CD4-positive, alpha-beta T cell treated with Interferon gamma for 1 hour (primary cell): ENCODE data around the gene MUC2.
"Not testable (repeated sequence)": the region's sequence is repeated elsewhere in the genome, so short reads cannot be mapped to it uniquely, and the experiment has no call there.

ENCODE experiments used
- DNase-seq: peaks from one replicate; pipeline ENCODE4 v3.0.0-alpha.2; 2020

MUC2 gene

DNA sequence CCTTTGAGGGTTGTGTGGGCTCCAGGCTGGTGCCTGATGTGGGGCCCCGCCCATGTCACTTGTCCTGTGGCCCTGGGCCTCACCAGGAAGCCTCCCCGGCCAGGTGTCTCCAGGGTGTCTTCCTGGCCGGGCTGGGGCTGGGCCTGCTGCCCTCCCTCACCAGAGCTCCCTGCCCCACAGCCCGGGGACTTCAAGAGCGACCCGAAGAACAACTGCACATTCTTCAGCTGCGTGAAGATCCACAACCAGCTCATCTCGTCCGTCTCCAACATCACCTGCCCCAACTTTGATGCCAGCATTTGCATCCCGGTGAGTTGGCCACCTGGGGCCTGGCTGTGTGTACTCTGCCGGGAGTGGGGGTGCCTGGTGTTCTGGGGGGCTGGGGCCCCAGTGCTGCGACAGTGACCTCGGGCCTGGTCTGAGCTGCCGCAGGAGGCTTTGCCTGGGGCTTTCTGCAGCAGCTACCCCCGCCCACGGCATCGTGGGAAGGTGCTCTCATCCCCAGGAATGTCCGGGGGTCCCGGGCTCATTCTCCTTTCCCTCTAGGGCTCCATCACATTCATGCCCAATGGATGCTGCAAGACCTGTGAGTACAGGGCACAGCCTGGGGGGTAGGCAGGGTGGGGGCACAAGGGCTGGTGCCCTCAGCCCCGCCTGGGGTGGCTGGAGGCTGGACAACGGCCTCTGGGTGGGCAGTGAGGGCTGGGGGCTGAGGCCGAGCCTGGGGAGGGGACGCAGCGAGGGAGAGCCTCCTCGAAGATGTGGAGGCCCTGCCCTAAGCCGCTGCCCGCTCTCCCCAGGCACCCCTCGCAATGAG, 34.6 kb downstream of the MUC2 start:
- DNase-seq = no peak

DNA sequence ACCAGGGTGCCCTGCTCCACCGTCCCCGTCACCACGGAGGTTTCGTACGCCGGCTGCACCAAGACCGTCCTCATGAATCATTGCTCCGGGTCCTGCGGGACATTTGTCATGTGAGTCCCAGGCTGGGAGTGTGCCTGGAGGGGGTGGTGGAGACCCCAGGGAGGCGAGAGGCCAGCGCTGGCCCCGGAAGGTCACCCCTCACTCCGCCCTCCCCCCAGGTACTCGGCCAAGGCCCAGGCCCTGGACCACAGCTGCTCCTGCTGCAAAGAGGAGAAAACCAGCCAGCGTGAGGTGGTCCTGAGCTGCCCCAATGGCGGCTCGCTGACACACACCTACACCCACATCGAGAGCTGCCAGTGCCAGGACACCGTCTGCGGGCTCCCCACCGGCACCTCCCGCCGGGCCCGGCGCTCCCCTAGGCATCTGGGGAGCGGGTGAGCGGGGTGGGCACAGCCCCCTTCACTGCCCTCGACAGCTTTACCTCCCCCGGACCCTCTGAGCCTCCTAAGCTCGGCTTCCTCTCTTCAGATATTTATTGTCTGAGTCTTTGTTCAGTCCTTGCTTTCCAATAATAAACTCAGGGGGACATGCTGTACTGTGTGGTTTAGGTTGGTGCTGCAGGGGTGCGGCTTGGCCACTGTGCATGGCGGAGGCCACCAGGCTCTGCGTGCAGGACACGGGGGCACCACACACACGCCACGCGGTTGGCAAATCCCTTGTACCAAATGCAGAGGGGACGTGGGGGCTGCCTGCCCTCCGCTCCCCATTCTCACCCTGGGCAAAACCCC, 35.4 kb downstream of the MUC2 start:
- DNase-seq = no peak

DNA sequence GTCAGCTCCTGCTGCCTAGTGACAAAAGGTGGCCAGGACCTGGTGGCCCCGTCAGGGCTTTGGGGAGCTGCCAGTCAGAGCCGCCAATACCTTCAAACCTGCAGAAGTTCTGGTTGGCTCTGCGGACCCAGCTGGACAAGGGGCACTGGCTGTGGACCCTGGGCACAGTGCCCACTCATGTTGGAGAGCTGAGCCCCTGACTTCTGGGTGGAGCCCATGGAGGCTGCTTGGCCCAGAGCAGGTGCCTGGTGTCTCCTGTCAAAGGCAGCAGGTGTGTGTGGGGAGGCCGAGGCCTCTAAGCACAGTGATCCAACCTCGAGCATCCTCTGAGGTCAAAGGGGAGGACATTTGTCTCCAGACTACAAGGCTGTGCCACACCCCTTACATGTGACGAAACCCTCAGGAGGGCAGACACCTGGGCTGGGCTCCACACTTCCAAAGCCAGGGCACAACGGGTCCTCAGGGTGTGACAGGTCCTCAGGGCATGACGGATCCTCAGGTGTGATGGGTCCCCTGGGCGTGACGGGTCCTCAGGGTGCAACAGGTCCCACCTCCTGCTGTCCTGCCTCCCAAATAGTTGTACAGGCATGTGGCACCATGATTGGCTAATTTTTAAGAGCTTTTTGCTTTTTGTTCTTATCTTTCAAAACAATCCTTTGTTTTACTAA, 37.0 kb downstream of the MUC2 start:
- no peak for DNase-seq

DNA sequence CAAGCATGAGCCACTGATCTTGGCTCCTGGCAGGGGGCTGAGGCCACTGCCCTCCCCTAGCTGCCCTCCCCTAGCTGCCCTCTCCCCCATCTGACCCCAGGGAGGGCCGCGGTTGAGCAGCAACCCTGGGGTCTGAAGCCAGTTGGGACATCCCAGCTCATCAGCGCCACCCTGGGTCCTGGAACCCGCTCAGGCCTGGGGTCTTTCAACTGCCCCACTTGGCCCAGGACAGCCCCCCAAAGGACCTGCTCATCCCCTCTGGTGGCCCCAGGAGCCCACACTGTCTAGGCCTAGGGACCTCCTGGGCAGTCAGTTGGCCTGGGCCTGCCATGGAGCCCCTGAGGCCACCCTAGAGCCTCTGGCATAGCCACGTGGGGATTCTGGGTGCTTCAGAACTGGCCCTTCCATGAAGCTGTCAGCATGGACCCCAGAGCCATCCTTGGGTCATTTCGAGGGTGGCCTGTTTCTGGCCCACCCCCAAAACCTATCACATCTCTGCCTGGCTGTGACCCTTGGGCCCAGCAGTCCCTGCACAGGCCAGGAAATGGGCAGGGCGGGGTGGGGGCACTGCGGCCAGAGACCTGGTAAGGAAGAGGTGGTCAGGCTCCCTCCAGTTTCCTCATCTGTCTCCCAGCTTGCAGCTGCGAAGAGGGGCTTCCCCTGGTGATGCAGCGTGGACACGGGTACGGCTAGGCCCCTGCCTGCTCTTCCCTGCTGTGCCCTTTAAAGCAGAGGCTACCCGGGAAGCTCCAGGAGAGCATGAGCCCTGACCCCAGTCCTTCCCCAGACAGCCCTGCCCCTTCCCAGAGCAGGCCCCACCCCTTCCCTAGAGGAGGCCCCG, 37.9 kb downstream of the MUC2 start:
- no peak for DNase-seq

DNA sequence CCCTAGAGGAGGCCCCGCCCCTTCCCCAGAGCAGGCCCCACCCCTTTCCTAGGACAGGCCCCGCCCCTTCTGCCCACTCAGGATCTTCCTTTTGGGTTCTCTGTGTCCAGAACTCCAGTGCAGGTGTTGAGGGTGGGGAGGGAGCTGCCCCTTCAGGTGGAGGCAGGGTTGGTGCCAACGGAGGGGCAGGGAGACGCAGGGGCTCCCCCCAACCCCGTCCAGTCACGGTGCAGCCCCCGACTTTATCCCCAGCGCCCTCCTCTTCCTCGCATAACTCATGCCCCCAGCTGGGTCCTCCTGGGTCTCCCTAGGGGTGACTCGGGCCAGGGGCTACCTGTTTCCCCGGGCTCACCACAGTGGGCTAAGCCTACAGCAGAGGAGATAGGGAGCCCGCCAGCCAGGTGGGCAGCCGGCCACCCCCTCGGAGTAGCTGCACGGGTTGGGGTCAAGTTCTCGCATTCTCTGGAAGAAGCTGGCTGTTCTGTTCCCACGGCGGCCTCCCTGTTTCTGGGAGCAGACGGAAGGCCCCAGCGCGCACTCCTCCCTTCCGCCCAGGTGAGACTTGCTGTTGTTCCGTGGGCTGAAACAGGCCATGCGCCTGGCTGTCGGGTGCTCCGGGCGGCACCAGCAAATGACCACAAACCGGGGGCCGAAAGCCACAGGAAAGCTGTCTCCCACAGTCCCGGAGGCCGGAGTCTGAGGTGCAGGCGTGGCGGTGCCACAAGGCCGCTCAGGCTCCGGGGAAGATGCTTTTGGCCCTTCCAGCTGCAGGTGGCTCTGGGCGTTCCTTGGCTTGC, 38.9 kb downstream of the MUC2 start:
- DNase-seq = no peak

DNA sequence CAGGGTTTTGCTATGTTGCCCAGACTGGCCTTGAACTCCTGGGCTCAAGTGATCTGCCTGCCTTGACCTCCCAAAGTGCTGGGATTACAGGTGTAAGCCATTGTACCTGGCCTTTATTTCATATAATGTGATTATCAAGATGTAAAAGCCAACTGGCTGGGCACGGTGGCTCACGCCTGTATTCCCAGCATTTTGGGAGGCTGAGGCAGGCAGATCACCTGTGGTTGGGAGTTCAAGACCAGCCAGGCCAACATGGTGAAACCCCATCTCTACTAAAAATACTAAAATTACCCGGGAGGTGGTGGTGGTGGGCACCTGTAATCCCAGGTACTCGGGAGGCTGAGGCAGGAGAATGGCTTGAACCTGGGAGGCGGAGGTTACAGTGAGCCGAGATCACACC, 40.6 kb downstream of the MUC2 start:
- not testable (repeated sequence) for DNase-seq

DNA sequence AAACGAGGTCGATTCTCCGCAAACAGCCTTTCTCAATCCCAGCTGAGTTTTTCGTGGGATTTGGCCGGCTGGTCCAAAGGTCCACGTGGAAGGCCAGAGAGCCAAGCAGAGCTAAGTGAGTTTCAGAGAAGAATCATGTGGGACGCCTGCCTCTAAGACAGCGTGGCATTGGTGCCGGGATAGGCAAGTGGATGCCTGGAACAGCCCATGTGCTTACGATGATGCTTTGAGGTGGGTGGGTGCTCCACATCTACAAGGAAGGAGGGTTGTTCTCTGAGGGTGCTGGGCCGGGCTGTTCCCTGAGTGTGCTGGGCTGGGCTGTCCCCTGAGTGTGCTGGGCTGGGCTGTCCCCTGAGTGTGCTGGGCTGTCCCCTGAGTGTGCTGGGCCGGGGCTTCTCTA, 41.4 kb downstream of the MUC2 start:
- DNase-seq = no peak

DNA sequence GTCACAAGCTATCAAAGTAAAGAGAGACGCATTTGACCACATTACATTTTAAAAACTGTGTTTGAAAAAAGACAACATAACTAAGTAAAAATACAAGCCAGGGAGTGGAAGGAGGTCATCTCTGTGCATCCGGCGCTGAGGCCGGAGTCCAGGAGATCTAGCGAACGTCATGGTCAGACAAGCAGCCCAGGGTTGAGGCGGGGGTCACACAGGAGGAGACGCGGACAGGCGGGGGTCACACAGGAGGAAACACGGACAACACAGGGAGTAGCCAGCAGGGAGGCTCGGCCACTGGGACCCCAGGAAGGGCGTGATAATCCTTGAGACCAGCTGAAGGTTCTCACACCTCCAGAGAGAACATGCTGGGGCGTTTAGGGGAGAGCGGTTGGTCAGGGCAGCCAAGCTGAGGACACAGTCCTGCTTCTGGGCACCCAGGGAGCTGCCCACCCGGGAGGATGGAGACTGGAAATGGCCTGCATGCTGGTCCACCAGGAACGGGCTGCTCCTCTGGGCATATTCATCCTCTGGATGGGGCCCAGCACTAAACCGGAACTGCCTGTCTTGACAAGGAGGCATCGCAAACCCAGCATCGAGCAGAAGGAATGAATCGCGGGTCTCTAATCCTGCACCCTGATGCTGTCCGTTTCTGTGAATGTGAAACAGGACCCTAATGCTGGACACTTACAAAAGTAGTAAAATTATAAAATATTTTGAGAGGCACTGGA, 42.2 kb downstream of the MUC2 start:
- no peak for DNase-seq

DNA sequence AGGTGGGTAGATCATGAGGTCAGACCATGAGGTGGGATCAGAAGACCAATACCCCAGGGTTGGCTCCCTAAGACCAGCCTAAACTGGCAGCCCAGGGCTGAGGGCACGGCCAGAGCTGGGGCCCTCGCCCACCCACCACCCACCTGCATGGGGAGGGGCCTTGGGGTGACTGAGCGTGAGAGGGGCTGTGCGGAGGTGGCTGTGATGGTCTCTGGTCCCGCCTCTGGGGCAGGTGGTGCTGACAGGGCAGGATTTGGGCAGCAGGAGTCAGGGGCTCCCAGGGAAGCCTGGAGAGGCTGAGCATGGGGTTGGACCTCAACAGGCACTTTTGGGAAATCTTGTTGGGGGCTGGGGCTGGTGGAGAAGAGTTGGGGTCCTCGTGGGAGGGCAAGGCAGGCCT, 43.3 kb downstream of the MUC2 start:
- no peak for DNase-seq

DNA sequence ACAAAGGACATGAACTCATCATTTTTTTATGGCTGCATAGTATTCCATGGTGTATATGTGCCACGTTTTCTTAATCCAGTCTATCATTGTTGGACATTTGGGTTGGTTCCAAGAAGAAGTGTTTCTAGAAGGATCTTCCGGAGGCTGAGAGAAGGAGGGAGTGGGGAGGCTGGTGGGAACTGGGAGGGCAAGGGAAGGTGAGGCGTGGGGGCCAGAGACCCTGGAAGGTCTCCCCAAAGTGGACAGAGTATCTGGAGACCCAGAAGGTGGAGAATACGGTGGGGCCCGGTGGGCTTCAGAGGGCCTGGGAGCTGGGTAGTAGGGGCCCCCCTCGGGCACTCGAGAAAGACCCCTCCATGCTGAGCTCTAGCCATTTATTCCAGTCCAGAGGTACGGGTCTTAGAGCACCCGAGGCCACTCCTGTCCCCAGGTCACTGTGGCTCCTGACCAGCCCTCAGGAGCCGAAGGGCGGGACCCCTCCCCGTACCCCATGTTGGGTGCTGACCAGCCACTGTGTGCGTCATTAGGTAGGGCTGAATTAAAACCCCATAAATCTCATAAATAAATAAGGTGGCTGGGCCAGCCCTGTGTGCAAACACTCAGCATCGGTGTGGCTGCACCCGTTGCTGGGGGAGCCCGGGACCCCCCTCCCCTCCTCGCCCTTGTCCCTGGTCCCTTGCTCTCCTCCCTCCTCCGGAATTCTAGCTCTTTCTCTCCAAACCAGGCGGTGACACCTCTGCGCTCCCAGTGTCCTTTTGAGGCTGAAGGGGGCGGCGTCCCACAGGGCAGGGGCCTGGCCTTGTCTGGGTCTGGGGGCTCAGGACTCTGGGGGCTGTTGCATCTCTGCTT, 44.3 kb downstream of the MUC2 start:
- no peak for DNase-seq

DNA sequence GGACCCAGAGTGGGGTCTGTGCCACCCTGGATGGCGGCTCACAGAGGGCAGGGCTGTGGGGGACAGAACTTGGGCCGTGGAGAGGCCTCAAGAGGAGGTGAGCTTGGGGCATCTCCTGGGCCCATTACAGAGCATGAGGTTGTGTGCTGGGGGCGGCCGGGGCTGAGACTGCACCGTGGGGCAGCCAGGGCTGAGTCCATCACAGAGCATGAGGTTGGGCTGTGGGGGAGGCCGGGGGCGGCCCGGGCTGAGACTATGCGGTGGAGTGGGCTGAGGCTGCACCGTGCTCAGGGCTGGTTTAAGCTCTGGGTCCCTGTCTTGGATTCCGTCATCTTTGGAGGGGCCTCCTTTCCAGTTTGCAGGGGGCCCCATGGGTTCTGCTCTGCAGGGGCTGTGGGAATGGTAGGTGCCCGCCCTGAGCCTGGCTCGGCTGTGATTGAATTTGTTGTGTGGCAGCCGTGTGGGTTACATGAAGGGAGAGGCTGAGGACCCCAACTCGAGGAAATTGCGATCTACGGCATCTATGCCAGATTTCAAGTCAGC, 45.0 kb downstream of the MUC2 start:
- DNase-seq = no peak

DNA sequence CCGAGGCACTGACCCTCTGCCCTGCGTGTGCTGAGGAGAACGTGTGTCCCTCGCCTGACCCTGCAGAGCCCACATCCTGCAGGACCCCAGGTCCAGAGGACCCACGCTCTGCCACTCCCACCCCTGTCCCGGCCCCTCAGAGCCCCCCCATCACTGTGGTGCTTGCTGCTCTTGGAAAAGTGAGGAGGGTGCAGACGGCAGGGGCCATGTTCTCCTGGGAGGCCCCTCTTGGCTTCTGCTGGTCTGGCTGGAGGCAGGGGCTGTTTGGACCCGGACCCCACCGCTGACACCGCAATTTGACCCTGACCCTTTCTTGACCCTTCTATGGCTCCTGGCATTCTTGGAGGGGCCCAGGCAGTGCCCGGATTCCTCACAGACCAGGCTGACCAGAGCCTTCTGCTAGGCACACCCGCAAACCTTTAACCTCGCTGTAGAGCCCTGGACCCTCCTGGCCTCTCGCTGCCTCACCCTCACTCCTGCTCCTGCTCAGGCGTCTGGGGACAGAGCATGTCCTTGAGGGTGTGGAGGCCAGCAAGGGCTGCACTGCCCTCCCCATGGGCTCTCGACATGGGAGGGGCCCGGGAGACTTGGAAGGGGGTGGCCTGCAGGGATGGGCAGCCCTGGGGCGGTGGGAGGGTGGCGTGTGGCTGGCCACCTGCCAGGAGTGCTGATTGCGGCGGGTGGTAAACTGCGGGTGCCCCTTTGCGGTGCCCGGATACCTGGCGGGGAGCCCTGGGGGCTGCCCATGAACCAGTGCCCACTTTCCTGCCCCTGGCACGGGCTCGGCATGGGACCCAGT, 46.1 kb downstream of the MUC2 start:
- no peak for DNase-seq

DNA sequence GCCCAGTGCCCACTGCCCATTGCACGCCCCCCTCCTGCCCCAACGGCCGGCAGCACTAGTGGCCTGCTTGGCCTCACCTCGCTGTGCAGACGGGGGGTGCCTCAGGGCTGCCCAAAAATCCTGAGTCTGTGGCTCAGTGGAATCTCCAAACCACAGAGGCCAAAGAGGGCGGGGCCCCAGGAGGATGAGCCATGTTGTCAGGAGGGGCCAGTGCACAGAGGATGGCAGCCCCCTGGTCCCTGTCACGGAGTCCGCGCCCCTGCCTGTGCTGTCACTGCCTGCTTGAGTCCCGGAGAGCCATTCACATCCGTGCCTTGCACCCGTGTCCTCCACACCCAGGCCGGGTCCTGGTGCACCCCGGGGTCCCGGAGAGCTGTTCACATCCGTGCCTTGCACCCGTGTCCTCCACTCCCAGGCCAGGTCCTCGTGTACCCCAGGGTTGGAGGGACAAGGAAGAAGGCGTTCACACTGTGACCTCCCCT, 46.7 kb downstream of the MUC2 start:
- DNase-seq = no peak

DNA sequence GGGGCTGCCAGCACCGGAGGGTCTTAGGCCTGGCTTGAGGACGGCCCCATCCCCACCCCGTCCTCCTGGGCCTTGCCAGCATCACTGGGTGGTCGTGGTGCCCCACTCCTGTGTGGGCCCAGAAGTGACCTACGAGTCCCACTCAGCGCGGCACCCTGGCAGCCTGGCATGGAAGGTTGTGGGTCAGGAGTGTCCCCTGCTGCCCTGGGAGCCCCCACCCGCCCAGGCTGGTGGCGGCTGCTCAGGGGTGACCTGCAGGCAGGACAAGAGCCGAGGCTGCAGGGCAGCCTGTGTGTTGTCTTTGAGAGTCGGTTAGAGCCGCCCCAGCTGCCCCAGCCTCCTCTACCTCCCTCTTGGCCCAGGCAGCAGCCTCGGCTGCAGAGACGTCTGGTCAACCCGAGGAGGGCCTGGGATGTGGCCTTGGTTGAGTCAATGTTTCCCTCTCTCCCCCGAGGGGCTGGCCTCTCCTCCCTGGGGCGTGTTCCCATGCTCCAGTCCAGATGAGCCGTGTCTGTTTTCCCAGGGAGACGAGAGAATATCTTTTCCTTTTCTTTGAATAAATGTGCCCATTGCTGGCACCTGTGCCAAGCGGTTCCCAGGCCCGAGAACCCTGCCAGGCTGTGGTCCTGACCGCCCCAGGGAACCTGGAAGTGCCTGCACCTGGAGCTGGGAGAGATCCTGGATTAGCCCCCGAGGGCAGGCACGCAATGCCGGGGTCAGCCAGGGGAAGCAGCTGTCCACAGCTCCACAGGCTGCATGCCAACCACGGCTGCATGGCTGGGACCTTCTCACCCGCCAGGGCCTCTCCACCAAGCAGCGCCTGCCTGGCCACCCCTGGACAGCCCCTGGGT, 47.4 kb downstream of the MUC2 start:
- no peak for DNase-seq

DNA sequence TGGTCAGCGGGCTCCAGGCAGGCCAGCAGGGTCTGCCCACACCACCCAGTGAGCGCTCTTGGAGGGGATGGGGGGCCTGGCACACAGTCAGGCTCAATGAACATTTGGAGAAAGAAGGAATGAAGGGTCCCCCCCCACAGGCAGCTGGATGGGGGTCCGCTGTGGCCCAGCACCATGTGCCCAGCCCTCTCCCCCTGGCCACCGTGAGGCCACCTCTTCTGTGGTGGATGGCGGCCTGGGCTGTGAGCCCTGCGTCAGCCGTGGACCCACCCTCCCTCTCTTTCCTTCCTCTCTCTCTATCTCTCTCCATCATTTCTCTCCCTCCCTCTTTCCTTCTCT, 48.0 kb downstream of the MUC2 start:
- DNase-seq = no peak

DNA sequence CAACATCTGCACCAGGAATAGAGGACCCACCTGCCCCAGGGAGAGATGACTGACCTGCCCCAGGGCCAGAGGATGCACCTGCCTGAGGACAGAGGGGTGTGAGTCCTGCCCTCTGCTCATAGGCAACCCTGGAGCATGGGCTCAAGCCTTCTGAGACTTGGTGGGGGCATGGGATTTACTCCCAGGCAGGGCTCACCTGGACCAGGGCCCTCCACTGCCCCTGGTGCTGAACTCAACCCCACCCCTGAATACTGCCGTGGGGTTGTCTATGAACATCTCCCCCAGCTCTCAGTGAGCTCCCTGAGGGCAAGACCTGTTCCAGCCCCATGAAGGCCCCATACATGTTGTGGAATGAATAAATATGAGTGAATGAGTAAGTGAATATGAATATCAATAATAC, 49.3 kb downstream of the MUC2 start:
- no peak for DNase-seq
